HUES64 (cell line): ENCODE results near the gene JADE2.
"Not testable (repeated sequence)": the region's sequence is repeated elsewhere in the genome, so short reads cannot be mapped to it uniquely, and the experiment has no call there.

Source experiments
- H3K27ac ChIP-seq: 2 replicates; pipeline ENCODE4 v1.7.0; 2013; ENCODE audit warnings: low read depth, low read length, inconsistent platforms
- H3K27me3 ChIP-seq: 2 replicates; pipeline ENCODE4 v1.6.1; 2013; ENCODE audit warnings: mild to moderate bottlenecking, low read length; ENCODE audit not compliant: insufficient read depth
- H3K36me3 ChIP-seq: 2 replicates; pipeline ENCODE4 v1.6.1; 2013; ENCODE audit warnings: mild to moderate bottlenecking, low read length; ENCODE audit not compliant: insufficient read depth
- H3K4me1 ChIP-seq: 2 replicates; pipeline ENCODE4 v1.6.1; 2013; ENCODE audit warnings: mild to moderate bottlenecking, low read length, moderate library complexity; ENCODE audit not compliant: insufficient read depth
- H3K4me3 ChIP-seq: 2 replicates; pipeline ENCODE4 v1.5.1; 2013; ENCODE audit warnings: mild to moderate bottlenecking, low read length, moderate library complexity
- H3K9ac ChIP-seq: 2 replicates; pipeline ENCODE4 v1.6.1; 2013; ENCODE audit warnings: mild to moderate bottlenecking, low read depth, low read length
- H3K9me3 ChIP-seq: 2 replicates; pipeline ENCODE4 v1.6.1; 2013; ENCODE audit warnings: low read depth, low read length; ENCODE audit not compliant: insufficient read depth
- WGBS: fragments of 150-250, 120-280 bp; methylation state at CpG from one replicate; pipeline ENCODE4 v1.1.7; 2013; ENCODE audit warnings: missing lambda C conversion rate; 5-methylcytosine and 5-hydroxymethylcytosine counted together

JADE2 gene

DNA sequence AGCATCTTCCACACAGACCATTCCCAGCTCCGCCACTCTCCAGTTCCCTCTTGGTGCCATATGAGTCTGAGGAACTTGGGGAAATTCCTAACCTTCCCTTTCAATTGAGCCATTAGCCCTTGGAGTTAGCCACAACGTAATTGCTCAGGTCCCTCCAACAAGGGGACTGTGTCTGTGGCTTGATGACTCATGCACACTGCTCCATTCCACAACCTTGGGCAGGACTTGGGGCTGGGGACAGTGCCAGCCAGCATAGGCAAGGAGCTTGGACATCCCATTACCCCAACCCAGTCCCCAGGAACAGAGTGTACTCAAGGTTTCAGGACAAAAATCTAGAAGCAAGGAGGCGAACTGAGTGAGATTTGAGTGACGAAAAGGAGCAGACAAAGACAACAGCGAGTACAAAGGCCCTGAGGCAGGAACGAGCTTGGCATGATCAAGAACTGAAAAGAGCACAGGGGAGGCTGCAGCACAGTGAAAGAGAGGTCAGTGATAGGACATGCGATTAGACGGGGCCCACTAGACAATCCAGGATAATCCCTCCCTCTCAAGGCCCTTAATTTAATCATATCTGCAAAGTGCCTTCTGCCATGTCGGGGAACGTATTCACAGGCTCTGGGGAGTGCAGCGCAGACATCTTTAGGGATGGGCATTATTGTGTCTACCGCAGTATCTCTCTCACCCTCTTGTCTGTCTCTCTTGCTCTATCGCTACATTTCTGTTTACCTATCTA lies 16.0 kb upstream of the JADE2 start:
- H3K36me3 ChIP-seq, result no peaks in the 10 kb centered on the region
- H3K4me1 ChIP-seq, result peaks cover 48% of the 10 kb centered on the region
- H3K9ac ChIP-seq, result no peak overlapping the region
- H3K27ac ChIP-seq, result no peak overlapping the region
- H3K4me3 ChIP-seq, result no peak overlapping the region
- WGBS, result 90% methylated on average over 13 of the region's 13 CpGs
- no peaks in the 10 kb centered on the region for H3K9me3 ChIP-seq
- H3K27me3 ChIP-seq, result no peaks in the 10 kb centered on the region

DNA sequence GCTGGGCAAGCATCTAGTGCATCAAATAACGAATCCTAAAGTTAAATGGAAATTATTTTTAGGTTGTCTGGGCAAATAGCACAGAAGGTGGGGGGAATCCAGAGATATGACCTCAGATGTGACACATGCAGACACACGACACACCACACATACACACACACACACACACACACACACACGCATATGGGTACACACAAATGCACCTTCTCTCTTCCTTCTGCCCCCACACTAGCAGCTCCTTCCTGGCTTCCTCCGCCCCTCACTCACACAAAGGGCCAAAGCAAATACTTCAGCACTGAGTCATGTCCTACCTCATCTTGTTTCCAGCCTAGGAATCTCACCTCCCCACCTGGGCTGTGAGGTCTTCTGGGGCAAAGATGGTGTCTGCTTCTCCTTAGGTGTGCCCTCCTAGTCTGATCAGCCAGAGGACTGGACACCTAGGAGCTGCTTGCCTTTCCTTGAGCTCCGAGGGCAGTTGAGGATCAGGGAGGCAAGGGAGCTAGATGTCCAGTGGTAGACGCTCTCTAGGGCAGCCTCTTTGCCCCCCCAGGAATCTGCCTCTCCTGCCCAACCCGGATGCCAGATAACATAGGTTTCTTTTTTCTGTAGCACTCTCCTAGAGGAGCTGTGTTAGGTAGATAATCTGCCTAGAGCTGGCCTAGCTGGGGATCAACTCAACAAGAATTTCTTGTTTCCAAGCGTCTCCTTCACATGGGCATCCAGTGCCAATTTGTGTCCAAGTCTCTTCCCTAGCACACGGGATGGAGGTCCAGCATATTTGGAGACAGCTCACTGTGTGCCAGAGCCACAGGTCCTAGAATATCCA lies 14.3 kb upstream of the JADE2 start:
- peak overlapping the region; percentile 62 for H3K9ac ChIP-seq

GRCh38 chr5:134511796-134512660 lies 13.4 kb upstream of the JADE2 start:
- Histone ChIP-seq H3K27ac (peak overlapping the region; percentile 95), H3K9ac (peak overlapping the region; percentile 62), H3K4me3 (no peak overlapping the region), H3K4me1 (peaks cover 35% of the 10 kb centered on the region), H3K27me3 (no peaks in the 10 kb centered on the region), H3K36me3 (no peaks in the 10 kb centered on the region), H3K9me3 (no peaks in the 10 kb centered on the region)
- 44% methylated on average over 7 of the region's 7 CpGs for WGBS

More for the DNA sequence above, 14.3 kb upstream of the JADE2 start:
- peak overlapping the region; percentile 95 for H3K27ac ChIP-seq
- WGBS, result 56% methylated on average over 9 of the region's 9 CpGs
- H3K9me3 ChIP-seq, result no peaks in the 10 kb centered on the region
- H3K27me3 ChIP-seq, result no peaks in the 10 kb centered on the region
- H3K4me3 ChIP-seq, result no peak overlapping the region
- peaks cover 42% of the 10 kb centered on the region for H3K4me1 ChIP-seq
- H3K36me3 ChIP-seq, result no peaks in the 10 kb centered on the region

- Histone ChIP-seq H3K4me3 (no peak overlapping the region), H3K4me1 (peaks cover 33% of the 10 kb centered on the region), H3K9ac (peak overlapping the region; percentile 62; the same call in 1 of the 2 replicates), H3K27ac (peak overlapping the region; percentile 95), H3K9me3 (no peaks in the 10 kb centered on the region), H3K36me3 (no peaks in the 10 kb centered on the region), H3K27me3 (no peaks in the 10 kb centered on the region)
- 72% methylated on average over 3 of the region's 5 CpGs for WGBS
Observed at GRCh38 chr5:134512661-134512999, 12.8 kb upstream of the JADE2 start.

DNA sequence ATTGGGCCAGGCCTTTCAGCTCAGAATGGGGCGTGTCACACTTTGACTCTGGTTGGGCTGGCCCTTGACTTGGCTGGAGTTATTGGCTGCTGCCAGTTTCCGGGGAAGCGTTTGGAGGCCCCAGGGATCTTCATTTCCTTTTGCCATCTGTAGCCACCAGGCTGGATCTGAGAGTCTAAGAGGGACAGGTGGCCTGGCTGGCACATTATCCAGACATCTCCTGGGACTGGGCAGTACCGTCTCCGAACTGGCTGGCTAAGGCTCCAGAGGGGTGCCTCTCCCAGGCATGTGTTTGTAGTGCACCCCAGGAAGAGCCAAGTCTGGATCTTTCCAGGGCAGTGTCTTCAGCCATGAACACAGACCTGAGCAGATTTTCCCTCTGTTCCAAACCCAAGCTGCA lies 9.7 kb upstream of the JADE2 start:
- 90% methylated on average over 5 of the region's 5 CpGs for WGBS
- no peaks in the 10 kb centered on the region for H3K36me3 ChIP-seq
- H3K27me3 ChIP-seq, result no peaks in the 10 kb centered on the region
- no peak overlapping the region for H3K9ac ChIP-seq
- H3K4me1 ChIP-seq, result peaks cover 20% of the 10 kb centered on the region
- H3K27ac ChIP-seq, result no peak overlapping the region
- H3K9me3 ChIP-seq, result no peaks in the 10 kb centered on the region
- no peak overlapping the region for H3K4me3 ChIP-seq

DNA sequence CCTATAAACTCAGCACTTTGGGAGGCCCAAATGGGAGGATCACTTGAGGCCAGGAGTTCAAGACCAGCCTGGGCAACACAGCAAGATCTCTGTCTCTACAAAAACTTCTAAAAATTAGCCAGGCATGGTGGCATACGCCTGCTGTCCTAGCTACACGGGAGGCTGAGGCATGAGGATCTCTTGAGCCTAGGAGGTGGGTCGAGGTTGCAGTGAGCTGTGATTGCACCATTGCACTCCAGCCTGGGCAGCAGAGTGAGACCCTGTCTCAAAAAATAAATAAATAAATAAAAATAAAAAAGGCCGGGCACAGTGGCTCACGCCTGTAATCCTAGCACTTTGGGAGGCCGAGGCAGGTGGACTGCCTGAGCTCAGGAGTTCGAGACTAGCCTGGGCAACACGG lies 8.5 kb upstream of the JADE2 start:
- H3K9ac ChIP-seq, H3K36me3 ChIP-seq, H3K27me3 ChIP-seq, H3K9me3 ChIP-seq, H3K4me3 ChIP-seq, H3K27ac ChIP-seq, H3K4me1 ChIP-seq: not testable (repeated sequence)
- 81% methylated on average over 8 of the region's 8 CpGs for WGBS

DNA sequence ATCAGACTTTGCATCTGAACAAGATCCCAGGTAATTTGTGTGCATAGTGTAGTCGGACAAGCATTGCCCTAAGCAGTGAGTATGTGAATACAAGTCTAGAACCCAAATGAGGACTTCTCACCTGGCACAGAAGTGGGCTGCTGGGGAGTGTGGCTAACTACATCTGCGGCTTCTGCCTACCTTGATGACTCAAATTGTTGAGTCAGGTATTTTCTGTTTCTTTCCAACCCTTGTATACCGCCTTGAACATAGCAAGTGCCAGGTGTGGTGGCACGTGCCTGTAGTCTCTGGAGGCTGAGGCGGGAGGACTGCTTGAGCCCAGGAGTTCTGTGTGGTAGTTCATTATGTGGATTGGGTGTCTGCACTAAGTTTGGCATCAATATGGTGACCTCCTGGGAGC lies 7.9 kb upstream of the JADE2 start:
- Histone ChIP-seq H3K9ac (no peak overlapping the region), H3K27me3 (no peaks in the 10 kb centered on the region), H3K27ac (no peak overlapping the region), H3K4me1 (peaks cover 3% of the 10 kb centered on the region), H3K9me3 (no peaks in the 10 kb centered on the region), H3K36me3 (no peaks in the 10 kb centered on the region), H3K4me3 (no peak overlapping the region)
- 94% methylated on average over 5 of the region's 5 CpGs for WGBS

DNA sequence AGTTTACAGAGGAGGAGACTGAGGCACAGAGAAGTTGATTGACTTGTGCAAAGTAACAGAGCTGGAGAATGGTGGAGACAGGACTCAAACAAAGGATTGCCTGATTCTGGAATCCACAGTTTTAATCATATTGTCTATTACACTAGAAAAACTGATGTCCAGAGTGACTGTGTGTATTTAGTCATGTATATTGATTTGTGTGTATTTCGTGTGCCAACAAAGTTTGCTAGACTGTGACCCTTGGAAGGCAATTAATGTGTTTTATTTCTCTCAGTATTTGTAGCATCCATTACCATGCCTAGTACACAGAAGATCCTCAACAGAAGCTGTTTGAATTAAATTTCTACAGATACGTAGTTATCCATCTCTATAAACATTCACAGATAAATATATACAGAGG lies 5.5 kb upstream of the JADE2 start:
- peaks cover 7% of the 10 kb centered on the region; the same call in 1 of the 2 replicates for H3K27me3 ChIP-seq
- H3K9me3 ChIP-seq, result no peaks in the 10 kb centered on the region
- H3K9ac ChIP-seq, result no peak overlapping the region
- WGBS, result 83% methylated on average over 2 of the region's 2 CpGs
- H3K4me3 ChIP-seq, result no peak overlapping the region
- H3K27ac ChIP-seq, result no peak overlapping the region
- peaks cover 11% of the 10 kb centered on the region for H3K4me1 ChIP-seq
- no peaks in the 10 kb centered on the region for H3K36me3 ChIP-seq

- Histone ChIP-seq H3K4me3 (no peak overlapping the region), H3K27ac (no peak overlapping the region), H3K36me3 (no peaks in the 10 kb centered on the region), H3K9ac (no peak overlapping the region), H3K27me3 (peaks cover 7% of the 10 kb centered on the region; the same call in 1 of the 2 replicates), H3K4me1 (peaks cover 11% of the 10 kb centered on the region), H3K9me3 (no peaks in the 10 kb centered on the region)
- WGBS, result 84% methylated on average over 3 of the region's 3 CpGs
Observed at GRCh38 chr5:134521841-134522240, 3.6 kb upstream of the JADE2 start.

GRCh38 chr5:134523543-134524271 lies 1.8 kb upstream of the JADE2 start:
- H3K36me3 ChIP-seq, result no peaks in the 10 kb centered on the region
- peak overlapping the region; percentile 98 for H3K27ac ChIP-seq
- no peaks in the 10 kb centered on the region for H3K9me3 ChIP-seq
- WGBS, result 14% methylated on average over 10 of the region's 13 CpGs
- H3K27me3 ChIP-seq, result peaks cover 7% of the 10 kb centered on the region; the same call in 1 of the 2 replicates
- peak overlapping the region; percentile 88 for H3K4me3 ChIP-seq
- H3K4me1 ChIP-seq, result peaks cover 16% of the 10 kb centered on the region
- H3K9ac ChIP-seq, result peak overlapping the region; percentile 84
